Prostate gland (tissue), 2 donors: ENCODE measurements around the gene CRIP1. TPM values are rescaled to one million over a fixed set of nuclear protein-coding genes. Genes with fewer than 3 reads are reported as not detected.

Source experiments
- DNase-seq: peaks from one replicate; pipeline ENCODE4 v3.0.0-alpha.2; 2019; ENCODE audit warnings: low spot score
- H3K27ac ChIP-seq, 2 donors: fragments of 200-600 bp; sonication (generic); 2 replicates each; pipeline ENCODE4 v1.5.1; 2017 to 2019
- H3K27me3 ChIP-seq: fragments of 200-600 bp; sonication (generic); replicated peaks from 2 replicates; pipeline ENCODE4 v1.5.1; 2019; ENCODE audit not compliant: insufficient read depth
- H3K36me3 ChIP-seq, 2 donors: fragments of 200-600 bp; sonication (generic); 1 replicate in 1 of 2; 2 replicates in 1 of 2; pipeline versions ENCODE4 v1.5.1 to v1.8.1; 2017 to 2019
- H3K4me1 ChIP-seq: fragments of 200-600 bp; sonication (generic); replicated peaks from 2 replicates; pipeline ENCODE4 v1.5.1; 2019
- H3K4me3 ChIP-seq, 2 donors: fragments of 200-600 bp; sonication (generic); 2 replicates each; pipeline ENCODE4 v1.5.1; 2017 to 2019
- H3K9me3 ChIP-seq: fragments of 200-600 bp; sonication (generic); 2 replicates; pipeline ENCODE4 v1.5.1; 2017
- CTCF ChIP-seq, 4 experiments: fragments of 200-600 bp in 2 of 4; fragments of 450-650 bp in 2 of 4; sonication (generic) in 2 of 4; IDR thresholded peaks; 1 replicate in 3 of 4; 2 replicates in 1 of 4; pipeline ENCODE4 v1.5.1; 2016 to 2019; ENCODE audit warnings: antibody characterized with exemption in 4 of 4, mild to moderate bottlenecking in 2 of 4, moderate library complexity in 2 of 4
- POLR2A ChIP-seq: fragments of 450-650 bp; IDR thresholded peaks from one replicate; pipeline ENCODE4 v1.6.1; 2016; ENCODE audit warnings: antibody characterized with exemption, mild to moderate bottlenecking
- POLR2AphosphoS5 ChIP-seq: sonication (generic); formaldehyde crosslinking; IDR thresholded peaks from one replicate; pipeline ENCODE4 v1.6.1; 2017; ENCODE audit warnings: antibody characterized with exemption
- WGBS: methylation state at CpG from one replicate; pipeline ENCODE4 v1.1.5; 2018; 5-methylcytosine and 5-hydroxymethylcytosine counted together
- intact Hi-C: fragments of 100-400 bp; cut with DNase I; formaldehyde crosslinking; loops from one replicate; pipeline ENCODE4 v1.14.2; 2022
- total RNA-seq, 2 donors: library from RNA; depleted of rRNA; stranded (reverse); fragments of >200 nt; gene quantifications; one replicate each; pipeline ENCODE4 v1.1.0, GENCODE V29; 2016

Gene CRIP1
- 10 to 100 TPM in 1 of 2 donors, 1 to 10 TPM in 1; 4.2 to 22.0 TPM for total RNA-seq

- Histone ChIP-seq H3K9me3 (no peaks in the 10 kb centered on the region), H3K36me3 (no peaks in the 10 kb centered on the region), H3K4me3 (peak within 1 kb of the TSS; percentile 14 to 19), H3K4me1 (peaks cover 27% of the 10 kb centered on the region), H3K27ac (peak within 1 kb of the TSS; percentile 6 to 47), H3K27me3 (peaks cover 4% of the 10 kb centered on the region)
- TF ChIP-seq POLR2A (no peak), CTCF (IDR thresholded peaks at IDR 0.05) (no peak), POLR2AphosphoS5 (no peak)
- intact Hi-C loops, result no loop called here
- 23% methylated on average over 56 of the region's 56 CpGs for WGBS
- DNase-seq, result no peak
Observed at GRCh38 chr14:105486163-105486973, at the start of gene CRIP1. Gene CRIP1 (plus strand): TSS chr14:105486886. CDS start chr14:105487260, 374 bp downstream.

- Histone ChIP-seq H3K36me3 (no peaks in the 10 kb centered on the region), H3K4me1 (no peaks in the 10 kb centered on the region), H3K27me3 (no peaks in the 10 kb centered on the region), H3K27ac (no peak overlapping the region), H3K9me3 (no peaks in the 10 kb centered on the region), H3K4me3 (no peak overlapping the region)
- 77% methylated on average over 18 of the region's 31 CpGs for WGBS
- no peak for DNase-seq
- intact Hi-C loops, result no loop called here
- no peak for TF ChIP-seq POLR2A
- TF ChIP-seq POLR2AphosphoS5, result no peak
- TF ChIP-seq CTCF (IDR thresholded peaks at IDR 0.05), result no peak
Observed at GRCh38 chr14:105436891-105437722, 49.6 kb upstream of the CRIP1 start.

- TF ChIP-seq CTCF (IDR thresholded peaks at IDR 0.05), result no peak
- no peak for TF ChIP-seq POLR2A
- TF ChIP-seq POLR2AphosphoS5, result no peak
- no peak for DNase-seq
- 94% methylated on average over 16 of the region's 18 CpGs for WGBS
- no peaks in the 10 kb centered on the region for H3K9me3 ChIP-seq
- intact Hi-C loops, result no loop called here
- H3K36me3 ChIP-seq, result no peaks in the 10 kb centered on the region
- no peaks in the 10 kb centered on the region for H3K4me1 ChIP-seq
- H3K4me3 ChIP-seq, result no peak overlapping the region
- H3K27me3 ChIP-seq, result no peaks in the 10 kb centered on the region
- no peak overlapping the region for H3K27ac ChIP-seq
Observed at GRCh38 chr14:105437723-105438500, 48.8 kb upstream of the CRIP1 start.

GRCh38 chr14:105439179-105439578 is 47.5 kb upstream of the CRIP1 start:
- Histone ChIP-seq H3K9me3 (no peaks in the 10 kb centered on the region), H3K27ac (no peak overlapping the region), H3K4me3 (no peak overlapping the region), H3K4me1 (no peaks in the 10 kb centered on the region), H3K27me3 (no peaks in the 10 kb centered on the region), H3K36me3 (no peaks in the 10 kb centered on the region)
- intact Hi-C loops, result no loop called here
- 94% methylated on average over 9 of the region's 11 CpGs for WGBS
- TF ChIP-seq POLR2AphosphoS5 (no peak), POLR2A (no peak), CTCF (IDR thresholded peaks at IDR 0.05) (no peak)
- DNase-seq, result no peak
